Right lobe of liver (tissue), 4 donors: ENCODE data around the gene HAUS6.

Experiments
- CTCF ChIP-seq, 4 donors: fragments of 200-600 bp in 3 of 4; fragments of 450-650 bp in 1 of 4; IDR thresholded peaks; one replicate each; pipeline versions ENCODE4 v1.5.1 to v1.8.0; 2016 to 2022; ENCODE audit warnings: antibody characterized with exemption in 4 of 4, mild to moderate bottlenecking in 2 of 4
- POLR2A ChIP-seq: fragments of 450-650 bp; IDR thresholded peaks from one replicate; pipeline ENCODE4 v1.6.1; 2017; ENCODE audit warnings: antibody characterized with exemption, mild to moderate bottlenecking
- donor health status: DM: no; HTN: no; CAD: no.
- donor health status: DM: no; HTN: no; CAD: no.
- donor health status: DM: no; HTN: yes; CAD: no.

- TF ChIP-seq CTCF (IDR thresholded peaks at IDR 0.05) (no peak), POLR2A (no peak)
These were observed 66.1 kb downstream of the HAUS6 start for GRCh38 chr9:19036611-19037010.
